ENCODE results near the gene FGF22.

- TF ChIP-seq CTCF (IDR thresholded peaks at IDR 0.05; ENCODE audit: low read depth, low read length, missing input control): no peak
- no peak for TF ChIP-seq REST (IDR thresholded peaks at IDR 0.05)
- no peak for TF ChIP-seq MAX (IDR thresholded peaks at IDR 0.05)
Measured at GRCh38 chr19:644363-644762, 4.7 kb downstream of the FGF22 start.

All from liver (tissue), 2 donors.